H54 (cell line): ENCODE results near the gene CTNNA2.

ENCODE experiments used
- DNase-seq: peaks from one replicate; pipeline ENCODE4 v3.0.0; 2011; ENCODE audit warnings: low spot score, mixed read lengths; ENCODE audit not compliant: insufficient read length
- FAIRE-seq: peaks from 3 replicates; lab custom pipeline; 2011; peaks lifted over from hg19 to GRCh38; lab: Jason Lieb, UNC
- POLR2A ChIP-seq: IDR thresholded peaks from 2 replicates; pipeline ENCODE4 v1.6.1; 2011; ENCODE audit warnings: low read depth, mild to moderate bottlenecking, low read length

The CTNNA2 gene

GRCh38 chr2:79711098-79711497 lies 198.2 kb downstream of the CTNNA2 start:
- TF ChIP-seq POLR2A = no peak
- no peak for DNase-seq
- FAIRE-seq = no peak

GRCh38 chr2:79713131-79713785 lies 200.4 kb downstream of the CTNNA2 start:
- TF ChIP-seq POLR2A = no peak
- DNase-seq = peak; percentile 2
- no peak for FAIRE-seq

DNA sequence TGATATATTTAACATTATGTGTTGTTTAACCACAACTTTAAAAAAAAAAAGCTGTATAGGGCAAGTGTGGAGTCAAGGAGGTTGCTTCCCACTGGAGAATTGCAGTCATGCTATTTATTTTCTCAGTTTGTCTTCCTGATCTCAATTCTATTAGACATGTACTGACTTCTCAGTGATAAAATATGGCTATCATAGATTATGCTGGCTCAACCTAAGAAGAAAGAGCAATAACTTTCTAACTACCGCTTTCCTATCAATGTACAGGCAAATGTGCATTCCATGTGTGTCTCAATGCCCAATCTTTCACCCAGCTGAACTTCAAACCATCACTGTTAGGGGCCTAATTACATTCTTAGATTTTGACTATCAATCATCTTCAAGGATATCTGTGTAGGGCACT lies 201.4 kb downstream of the CTNNA2 start:
- no peak for TF ChIP-seq POLR2A
- DNase-seq = no peak
- no peak for FAIRE-seq

- no peak for TF ChIP-seq POLR2A
- FAIRE-seq (no peak), DNase-seq (no peak)
Measured at GRCh38 chr2:79715338-79715737, 202.5 kb downstream of the CTNNA2 start.

DNA sequence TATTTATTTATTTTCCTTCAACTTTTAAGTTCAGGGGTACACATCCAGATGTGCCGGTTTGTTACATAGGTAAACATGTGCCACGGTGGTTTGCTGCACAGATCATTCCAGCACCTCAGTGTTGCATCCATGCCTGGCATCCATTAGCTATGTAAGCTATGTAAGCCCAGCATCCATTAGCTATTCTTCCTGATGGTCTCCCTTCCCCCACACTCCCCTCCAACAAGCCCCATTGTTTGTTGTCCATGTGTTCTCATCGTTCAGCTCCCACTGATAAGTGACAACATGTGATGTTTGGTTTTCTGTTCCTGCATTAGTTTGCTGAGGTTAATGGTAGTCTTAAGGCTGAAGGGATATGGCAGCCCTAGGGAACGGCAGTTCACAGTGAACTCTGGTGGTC lies 203.4 kb downstream of the CTNNA2 start:
- FAIRE-seq = no peak
- no peak for TF ChIP-seq POLR2A
- DNase-seq = no peak

- FAIRE-seq (peak; percentile 99), DNase-seq (peak; percentile 42)
- no peak for TF ChIP-seq POLR2A
Measured at GRCh38 chr2:79717364-79718007, 204.6 kb downstream of the CTNNA2 start.

- FAIRE-seq (no peak), DNase-seq (no peak)
- no peak for TF ChIP-seq POLR2A
Measured at GRCh38 chr2:79721061-79721460, 208.2 kb downstream of the CTNNA2 start.

DNA sequence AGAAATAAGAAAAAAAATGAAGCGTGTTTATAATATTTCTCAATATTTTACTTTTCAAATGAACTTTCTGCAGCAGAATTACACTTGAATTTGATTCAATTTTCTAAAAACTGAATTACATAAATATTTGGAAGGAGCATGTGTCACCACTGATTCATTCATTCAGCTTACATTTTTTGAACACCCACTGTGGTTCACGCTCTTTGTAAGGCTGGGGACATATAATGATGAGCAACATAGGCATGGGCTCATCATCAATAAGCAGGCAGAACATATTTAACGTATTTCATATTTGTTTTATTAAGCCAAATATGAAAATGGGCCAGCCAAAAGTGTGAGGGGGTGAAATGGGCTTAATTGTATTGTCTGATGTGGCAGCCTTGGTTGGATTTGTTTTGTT lies 209.1 kb downstream of the CTNNA2 start:
- no peak for DNase-seq
- TF ChIP-seq POLR2A = no peak
- no peak for FAIRE-seq

DNA sequence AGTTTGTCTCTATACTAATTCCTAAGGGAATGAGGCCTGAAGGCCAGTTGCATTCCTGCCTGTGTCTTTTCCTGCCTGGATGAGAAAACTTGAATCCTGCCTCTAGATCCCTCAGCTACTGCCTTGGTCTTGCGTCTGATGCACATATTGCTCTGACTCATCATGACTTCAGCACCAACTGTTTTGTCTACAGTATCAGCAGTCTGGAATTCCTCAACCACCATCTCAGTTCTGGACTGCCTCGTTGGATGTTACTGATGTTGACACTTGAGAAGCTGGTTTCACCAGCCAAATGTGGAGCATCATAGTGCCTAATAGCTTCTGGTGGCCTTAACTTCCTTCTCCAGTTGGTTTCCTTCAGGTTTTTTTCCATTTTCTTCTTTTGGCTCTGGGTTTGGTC lies 211.0 kb downstream of the CTNNA2 start:
- DNase-seq (peak; percentile 26), FAIRE-seq (peak; percentile 100)
- no peak for TF ChIP-seq POLR2A

DNA sequence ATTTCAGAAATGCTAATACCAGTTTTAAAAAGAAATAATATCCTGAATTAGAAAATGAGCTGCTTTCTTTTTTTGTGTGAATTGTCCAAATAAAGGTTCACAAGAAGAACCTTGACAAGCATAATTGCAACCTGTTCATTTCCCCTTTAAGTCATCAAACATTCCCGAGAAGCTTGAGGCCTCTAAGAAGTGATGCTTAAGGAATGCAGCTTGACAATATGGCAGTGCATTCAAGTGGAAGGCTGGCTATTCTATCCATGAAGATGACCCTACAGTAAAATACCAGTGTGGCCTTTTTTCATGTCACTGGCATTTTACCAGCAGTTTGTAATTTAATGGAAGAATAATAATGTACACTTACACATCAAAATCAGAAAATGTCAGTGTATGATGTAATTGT lies 216.7 kb downstream of the CTNNA2 start:
- TF ChIP-seq POLR2A = no peak
- no peak for FAIRE-seq
- DNase-seq = no peak

- no peak for TF ChIP-seq POLR2A
- no peak for FAIRE-seq
- no peak for DNase-seq
Measured at GRCh38 chr2:79734518-79734917, 221.7 kb downstream of the CTNNA2 start.

DNA sequence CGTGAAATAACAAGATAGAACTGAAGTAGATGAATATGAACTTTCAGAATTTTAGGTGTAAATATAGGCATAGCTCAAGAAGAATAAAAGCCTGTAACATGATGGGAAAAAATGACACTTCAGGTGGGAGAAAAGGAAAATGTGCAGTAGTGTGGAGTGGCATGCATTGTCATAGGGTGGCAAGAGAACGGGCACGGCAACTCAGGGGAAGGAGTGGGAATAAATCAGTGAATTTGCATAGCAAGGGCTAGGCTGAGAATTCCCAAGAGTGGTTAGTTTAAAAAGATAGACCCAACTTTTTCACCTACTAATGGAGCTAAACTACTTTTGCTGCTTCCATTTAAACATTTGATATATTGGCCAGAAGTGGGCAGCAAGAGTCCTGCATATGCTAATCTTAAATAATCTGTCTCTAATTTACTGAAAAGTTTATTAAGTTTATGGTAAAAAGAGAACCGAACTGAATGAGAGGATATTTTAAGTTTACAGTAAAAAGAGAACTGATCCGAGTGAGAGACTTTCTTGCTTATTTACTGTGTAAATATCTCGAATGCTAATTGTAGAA lies 228.1 kb downstream of the CTNNA2 start:
- DNase-seq (no peak), FAIRE-seq (no peak)
- TF ChIP-seq POLR2A = no peak

DNA sequence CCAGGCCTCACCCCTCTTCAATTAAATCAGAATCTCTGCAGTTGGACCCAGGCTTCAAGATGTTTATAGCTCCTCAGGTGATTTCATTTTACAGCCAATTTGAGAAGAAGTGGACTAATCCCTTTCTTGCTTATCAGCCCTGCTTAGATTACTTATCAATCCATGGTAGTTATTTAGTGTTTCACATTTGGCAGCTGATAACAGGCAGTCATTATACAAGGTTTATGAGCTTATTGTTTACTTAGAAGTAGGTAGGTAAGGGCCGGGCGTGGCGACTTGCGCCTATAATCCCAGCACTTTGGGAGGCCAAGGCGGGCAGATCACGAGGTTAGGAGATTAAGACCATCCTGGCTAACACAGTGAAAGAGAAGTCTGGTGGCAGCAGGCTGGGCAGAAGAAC lies 237.5 kb downstream of the CTNNA2 start:
- DNase-seq (no peak), FAIRE-seq (no peak)
- TF ChIP-seq POLR2A = no peak

- no peak for DNase-seq
- no peak for FAIRE-seq
- no peak for TF ChIP-seq POLR2A
Measured at GRCh38 chr2:79757526-79757925, 244.7 kb downstream of the CTNNA2 start.

DNA sequence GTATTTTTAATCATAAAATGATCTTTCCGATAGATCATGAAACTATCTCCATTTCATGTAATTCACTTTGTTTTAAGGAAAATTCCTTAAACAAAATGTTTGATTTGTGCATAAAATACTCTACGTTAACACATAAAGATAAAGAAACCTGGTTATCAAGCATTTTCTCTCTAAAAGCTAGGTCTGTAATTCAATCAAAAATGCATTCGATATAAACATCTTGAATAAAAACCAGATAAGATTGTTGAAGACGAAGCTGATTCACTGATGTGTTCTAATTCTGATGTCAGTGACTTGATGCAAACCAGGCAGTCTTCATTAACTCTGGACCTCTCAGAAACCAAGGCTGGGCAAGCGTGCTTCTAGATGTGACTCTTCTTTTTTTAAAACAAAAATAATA lies 245.2 kb downstream of the CTNNA2 start:
- no peak for TF ChIP-seq POLR2A
- no peak for DNase-seq
- no peak for FAIRE-seq
